HEK293T (cell line): ENCODE measurements around the gene SLC6A17.
A peak's percentile ranks its signal among the peaks of the same experiment; 100 is the strongest.

ENCODE experiments used
- CTCF ChIA-PET: fragments of 350-600 bp; formaldehyde crosslinking; extraction: SDS; loops from one replicate; lab custom pipeline; 2021; ENCODE audit warnings: antibody characterized with exemption, inconsistent platforms; lab: Yijun Ruan, JAX
- POLR2A ChIA-PET: fragments of 350-600 bp; formaldehyde crosslinking; extraction: SDS; loops from one replicate; lab custom pipeline; 2020; ENCODE audit warnings: antibody characterized with exemption, inconsistent platforms; lab: Yijun Ruan, JAX
- DNase-seq: peaks from one replicate; pipeline ENCODE4 v3.0.0; 2012; ENCODE audit warnings: mixed read lengths; ENCODE audit errors: extremely low spot score
- ARNT ChIP-seq: fragments of 450-650 bp; IDR thresholded peaks from 2 replicates; pipeline ENCODE4 v1.6.1; 2017; ENCODE audit warnings: mild to moderate bottlenecking
- BHLHE40 ChIP-seq: fragments of 450-650 bp; IDR thresholded peaks from 2 replicates; pipeline ENCODE4 v1.6.1; 2016; ENCODE audit warnings: mild to moderate bottlenecking, moderate library complexity, borderline replicate concordance
- CTBP1 ChIP-seq: fragments of 450-650 bp; IDR thresholded peaks from 2 replicates; pipeline ENCODE4 v1.6.1; 2016; ENCODE audit warnings: borderline replicate concordance
- ELF4 ChIP-seq: fragments of 450-650 bp; IDR thresholded peaks from 2 replicates; pipeline ENCODE4 v1.6.1; 2017; ENCODE audit warnings: antibody characterized with exemption
- FOXA1 ChIP-seq: fragments of 450-650 bp; IDR thresholded peaks from 2 replicates; pipeline ENCODE4 v1.6.1; 2016; ENCODE audit warnings: mild to moderate bottlenecking
- FOXK2 ChIP-seq: fragments of 450-650 bp; IDR thresholded peaks from 2 replicates; pipeline ENCODE4 v1.6.1; 2016; ENCODE audit warnings: mild to moderate bottlenecking
- FOXM1 ChIP-seq: fragments of 450-650 bp; IDR thresholded peaks from 2 replicates; pipeline ENCODE4 v1.6.1; 2017; ENCODE audit warnings: mild to moderate bottlenecking, borderline replicate concordance
- HDGF ChIP-seq: fragments of 450-650 bp; IDR thresholded peaks from 2 replicates; pipeline ENCODE4 v1.6.1; 2017; ENCODE audit warnings: antibody characterized with exemption, borderline replicate concordance
- L3MBTL2 ChIP-seq: fragments of 450-650 bp; conservative IDR thresholded peaks from 2 replicates; pipeline ENCODE4 v1.6.1; 2016; ENCODE audit warnings: mild to moderate bottlenecking
- LEF1 ChIP-seq: fragments of 450-650 bp; IDR thresholded peaks from 2 replicates; pipeline ENCODE4 v1.6.1; 2017; ENCODE audit warnings: mild to moderate bottlenecking, borderline replicate concordance
- NFRKB ChIP-seq: fragments of 450-650 bp; IDR thresholded peaks from 2 replicates; pipeline ENCODE4 v1.6.1; 2016; ENCODE audit warnings: mild to moderate bottlenecking, moderate library complexity
- PKNOX1 ChIP-seq: fragments of 450-650 bp; IDR thresholded peaks from 2 replicates; pipeline ENCODE4 v1.6.1; 2016
- SP1 ChIP-seq: fragments of 450-650 bp; IDR thresholded peaks from 2 replicates; pipeline ENCODE4 v1.6.1; 2017
- SUZ12 ChIP-seq: fragments of 450-650 bp; IDR thresholded peaks from 2 replicates; pipeline ENCODE4 v1.6.1; 2016; ENCODE audit warnings: mild to moderate bottlenecking
- TARDBP ChIP-seq: fragments of 450-650 bp; IDR thresholded peaks from 2 replicates; pipeline ENCODE4 v1.6.1; 2016
- ZNF384 ChIP-seq: fragments of 450-650 bp; IDR thresholded peaks from 2 replicates; pipeline ENCODE4 v1.6.1; 2016

SLC6A17 gene

DNA sequence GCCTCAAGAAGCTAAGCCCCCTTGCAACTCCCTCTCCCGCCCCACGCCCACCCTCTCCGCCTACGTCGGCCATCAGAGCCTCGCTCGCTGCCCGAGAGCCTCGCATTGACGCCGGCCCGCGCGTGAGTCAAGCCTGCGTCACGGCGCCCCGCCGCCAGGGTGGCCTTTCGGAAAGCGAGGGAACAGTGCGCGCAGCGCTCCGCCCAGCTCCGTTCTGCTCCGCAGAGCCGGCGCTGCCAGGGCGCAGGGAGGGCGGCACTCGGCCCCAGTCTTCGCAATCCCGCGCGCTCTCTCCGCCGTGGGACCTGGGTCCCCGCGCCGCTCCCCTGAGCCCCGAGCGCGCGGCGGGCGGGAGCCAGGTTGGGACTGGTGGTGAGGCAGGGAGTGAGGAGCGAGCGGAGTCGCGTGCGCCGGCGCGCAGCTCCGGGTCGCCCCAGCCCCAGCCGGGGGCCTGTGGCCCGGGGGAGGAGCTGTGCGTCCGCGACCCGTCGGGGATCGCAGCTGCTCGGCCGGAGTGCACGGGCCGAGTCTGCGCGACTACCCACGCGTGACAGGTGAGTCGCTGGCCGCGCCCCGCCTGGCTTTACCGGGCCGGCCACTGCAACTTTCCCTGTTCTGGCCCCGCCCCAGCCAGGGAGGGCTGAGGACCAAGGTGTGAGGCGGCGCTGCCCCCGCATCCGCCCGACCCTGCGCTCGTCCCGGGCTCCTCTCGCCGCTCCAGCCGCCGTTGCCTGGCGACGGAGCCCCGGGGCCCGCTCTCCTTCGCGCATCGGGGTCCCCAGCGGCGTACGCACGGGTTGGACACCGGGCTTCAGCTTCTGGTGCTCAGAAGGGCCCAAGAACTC lies at the start of gene SLC6A17:
Gene SLC6A17 (plus strand): TSS at position 165 of the 845 bp plus-strand sequence. CDS start 16,436 bp downstream, outside the sequence.
- CTCF ChIA-PET, result no interaction called here
- peak; percentile 85 for DNase-seq
- POLR2A ChIA-PET, result interaction anchor here (0.7 to 1.3 kb wide), 5 partner anchors 13 to 188 kb away, joined by 3 to 7 read pairs (median 4); partner anchors contain the start of genes RBM15 and STRIP1
- TF ChIP-seq L3MBTL2 (peak; percentile 82), FOXA1 (no peak)

GRCh38 chr1:110102081-110102480 lies 48.2 kb upstream of the SLC6A17 start:
- POLR2A ChIA-PET, result no interaction called here
- CTCF ChIA-PET, result interaction anchor here (1.5 to 7.9 kb wide), 4 partner anchors 13 to 49 kb away, joined by 5 to 104 read pairs (median 21); no protein-coding TSS in a partner anchor
- TF ChIP-seq ARNT, result no peak
- no peak for TF ChIP-seq TARDBP
- no peak for TF ChIP-seq HDGF
- TF ChIP-seq SUZ12, result no peak
- TF ChIP-seq FOXK2, result no peak
- TF ChIP-seq CTBP1, result no peak
- no peak for TF ChIP-seq ELF4
- no peak for TF ChIP-seq ZNF384
- DNase-seq, result no peak

DNA sequence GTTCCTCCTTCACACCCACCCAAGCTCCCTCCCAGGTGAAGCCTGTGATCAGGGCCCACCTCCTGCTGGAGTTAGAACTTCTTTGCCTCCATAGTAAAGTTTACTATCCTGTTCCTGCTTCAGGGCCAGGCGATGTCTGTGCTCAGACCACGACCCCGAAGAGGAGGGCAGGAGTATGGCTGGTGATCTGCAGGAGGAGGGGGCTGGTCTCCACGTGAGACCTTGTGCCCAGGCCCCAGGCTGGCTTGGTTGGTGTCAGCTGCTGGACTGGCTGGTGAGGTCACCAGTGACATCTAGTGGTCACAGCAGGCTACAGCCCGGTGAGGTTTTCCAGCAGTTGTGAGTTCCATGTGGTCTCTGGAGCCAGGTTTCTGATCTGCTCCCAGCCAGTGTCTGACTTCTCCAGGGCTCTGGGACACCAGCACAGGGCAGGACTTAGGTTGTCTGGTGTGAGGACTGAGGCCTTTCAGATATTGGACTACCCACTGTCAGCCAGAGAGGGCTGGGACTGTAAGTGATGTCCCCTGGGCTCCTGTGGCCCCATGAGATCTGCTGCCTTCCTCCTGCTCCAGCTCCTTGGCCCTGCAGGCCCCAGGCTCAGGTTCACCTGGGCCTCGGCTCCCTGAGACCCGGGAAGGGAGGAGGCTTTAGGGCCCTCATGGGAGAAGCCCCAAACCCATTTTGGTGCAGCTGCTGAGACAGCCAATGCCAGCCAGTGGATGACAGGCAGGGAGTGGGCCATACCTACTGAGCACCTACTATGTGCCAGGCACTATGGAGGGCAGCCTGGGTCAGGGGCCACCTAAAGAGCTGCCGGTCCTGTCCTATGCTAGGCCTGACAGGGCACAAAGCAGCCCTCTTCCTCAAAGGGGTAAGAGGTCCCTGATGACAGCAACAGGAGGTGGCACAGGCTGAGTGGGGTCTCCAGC lies 44.0 kb upstream of the SLC6A17 start:
- CTCF ChIA-PET, result interaction anchor here (0.6 to 7.9 kb wide), 12 partner anchors 10 to 389 kb away, joined by 3 to 104 read pairs (median 5); no protein-coding TSS in a partner anchor
- POLR2A ChIA-PET, result interaction anchor here (0.9 to 1.0 kb wide), 2 partner anchors 49 to 71 kb away, joined by 3 to 4 read pairs; no protein-coding TSS in a partner anchor
- TF ChIP-seq SUZ12 (no peak), HDGF (no peak)
- peak; percentile 94 for DNase-seq

DNA sequence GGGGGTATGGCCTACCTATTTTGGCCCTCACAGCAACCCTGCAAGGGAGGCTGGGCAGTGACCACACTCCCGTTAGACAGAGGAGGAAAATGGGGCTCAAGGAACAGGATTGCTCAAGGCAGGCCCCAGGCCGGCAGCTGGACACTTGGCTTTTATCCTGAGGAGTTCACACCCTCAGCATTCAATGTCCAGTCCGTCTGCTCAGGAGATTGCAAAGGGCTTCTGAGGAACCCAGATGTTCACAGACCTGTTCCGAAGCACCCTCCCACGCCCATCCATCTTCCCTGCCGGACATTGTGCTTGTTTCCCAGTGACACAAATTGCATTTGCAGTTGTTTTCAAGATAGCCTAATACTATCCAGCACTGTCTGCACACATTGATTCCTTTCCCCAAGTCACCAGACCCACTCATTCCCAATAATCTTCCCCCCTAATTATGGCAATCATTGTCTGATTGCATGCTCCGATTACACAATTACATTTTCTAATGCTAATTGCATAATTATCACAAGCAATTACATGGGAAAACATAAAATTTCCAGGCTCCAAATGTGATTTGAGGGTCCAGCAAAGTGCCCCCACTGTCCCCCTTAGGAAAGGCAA lies 42.3 kb upstream of the SLC6A17 start:
- no peak for TF ChIP-seq PKNOX1
- ChIA-PET CTCF (no interaction called here), POLR2A (no interaction called here)
- no peak for DNase-seq

- CTCF ChIA-PET, result interaction anchor here (1.4 kb wide), 1 partner anchor 23 kb away, joined by 4 read pairs; no protein-coding TSS in a partner anchor
- no peak for DNase-seq
- TF ChIP-seq PKNOX1 (no peak), FOXK2 (no peak), SP1 (no peak), NFRKB (no peak), CTBP1 (no peak), ZNF384 (no peak), HDGF (no peak), TARDBP (no peak), SUZ12 (no peak), LEF1 (no peak), L3MBTL2 (no peak)
- POLR2A ChIA-PET, result no interaction called here
Measured at GRCh38 chr1:110111081-110111480, 39.2 kb upstream of the SLC6A17 start.

DNA sequence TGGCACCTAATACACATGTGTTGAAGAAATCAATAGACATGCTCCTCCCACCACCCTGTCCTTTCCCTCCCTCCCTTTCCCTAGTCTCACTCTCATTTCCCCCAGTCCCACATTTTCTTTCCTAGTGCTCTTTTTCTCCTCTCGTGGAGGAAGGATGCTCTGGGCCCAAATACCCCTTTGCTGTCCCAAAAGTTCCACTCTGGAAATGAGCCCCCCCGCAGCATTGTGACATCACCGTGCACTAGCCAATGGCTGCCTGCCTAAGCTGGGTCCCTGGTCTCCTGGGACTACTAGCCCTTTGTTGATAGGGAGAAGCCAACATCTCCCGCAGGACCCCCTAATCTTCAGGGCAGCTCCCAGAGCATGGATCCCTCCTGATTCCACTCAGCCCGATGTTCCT lies 38.2 kb upstream of the SLC6A17 start, which contains the start of gene UBL4B:
Gene UBL4B (plus strand): TSS at position 301 of the 400 bp plus-strand sequence. CDS start 92 bp downstream, at position 393.
- no peak for DNase-seq

More for the DNA sequence above, 38.2 kb upstream of the SLC6A17 start, which contains the start of gene UBL4B:
- ChIA-PET POLR2A (no interaction called here), CTCF (interaction anchor here (1.0 to 1.6 kb wide), 3 partner anchors 23 to 52 kb away, joined by 3 to 8 read pairs (median 5); no protein-coding TSS in a partner anchor)
- TF ChIP-seq CTBP1, result no peak
- TF ChIP-seq L3MBTL2, result no peak
- no peak for TF ChIP-seq SP1
- TF ChIP-seq SUZ12, result no peak
- TF ChIP-seq LEF1, result no peak
- no peak for TF ChIP-seq BHLHE40
- TF ChIP-seq ARNT, result no peak
- no peak for TF ChIP-seq ZNF384
- TF ChIP-seq TARDBP, result no peak
- TF ChIP-seq ELF4, result no peak
- no peak for TF ChIP-seq HDGF
- no peak for TF ChIP-seq FOXM1
- no peak for TF ChIP-seq NFRKB
- TF ChIP-seq FOXA1, result no peak
- TF ChIP-seq FOXK2, result no peak
- TF ChIP-seq PKNOX1, result no peak
